ENCODE data around the gene SMIM38.

The SMIM38 gene

DNA sequence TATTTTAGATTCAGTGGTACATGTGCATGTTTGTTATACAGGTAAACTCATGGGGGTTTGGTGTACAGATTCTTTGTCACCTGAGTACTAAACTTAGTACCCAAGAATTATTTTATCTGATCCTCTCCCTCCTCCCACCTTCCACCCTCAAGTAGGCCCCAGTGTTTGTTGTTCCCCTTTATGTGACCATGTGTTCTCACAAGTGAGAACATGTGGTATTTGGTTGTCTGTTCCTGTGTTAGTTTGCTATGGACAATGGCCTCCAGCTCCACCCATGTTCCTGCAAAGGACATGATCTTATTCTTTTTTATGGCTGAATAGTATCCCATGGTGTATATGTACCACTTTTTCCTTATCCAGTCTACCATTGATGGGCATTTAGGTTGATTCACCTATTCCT, 6.8 kb downstream of the SMIM38 start:
- DNase-seq = no peak

DNA sequence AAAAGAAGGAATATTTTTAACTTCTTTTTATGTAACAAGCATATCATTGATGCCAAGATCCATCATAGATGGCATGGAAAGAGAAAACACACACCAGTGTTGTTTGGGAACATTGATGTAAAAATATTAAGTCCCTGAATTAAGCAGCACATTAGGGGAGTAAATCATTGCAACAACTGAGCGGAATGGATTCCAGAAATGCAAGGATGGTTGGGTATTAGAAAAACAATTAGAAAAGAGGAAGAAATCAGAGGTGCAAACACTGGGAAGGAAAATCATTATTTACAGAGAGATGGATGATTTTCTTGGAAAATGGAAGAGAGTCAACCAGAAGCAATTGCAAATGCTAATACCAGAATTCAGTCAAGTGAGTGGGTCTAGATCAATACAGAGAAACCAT, 8.1 kb downstream of the SMIM38 start:
- no peak for DNase-seq

DNA sequence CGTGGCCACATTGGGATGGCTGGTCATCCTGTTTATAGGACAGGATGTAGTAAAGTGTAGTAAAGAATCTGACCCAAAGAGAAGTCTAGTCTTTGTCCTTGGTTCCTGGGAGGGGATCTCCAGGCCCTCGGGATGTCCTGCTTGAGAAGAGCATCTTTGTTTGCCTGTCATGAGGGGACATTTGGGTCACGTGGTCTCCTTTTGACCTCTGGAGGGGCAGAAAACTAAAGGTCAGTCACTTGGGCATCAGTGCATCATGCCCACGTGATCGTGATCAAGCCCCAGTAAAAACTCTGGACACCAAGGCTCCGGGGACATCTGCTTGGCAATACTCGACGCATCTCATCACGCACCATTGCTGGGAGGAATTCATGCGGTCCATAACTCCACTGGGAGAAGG, 9.1 kb downstream of the SMIM38 start:
- DNase-seq = no peak

DNA sequence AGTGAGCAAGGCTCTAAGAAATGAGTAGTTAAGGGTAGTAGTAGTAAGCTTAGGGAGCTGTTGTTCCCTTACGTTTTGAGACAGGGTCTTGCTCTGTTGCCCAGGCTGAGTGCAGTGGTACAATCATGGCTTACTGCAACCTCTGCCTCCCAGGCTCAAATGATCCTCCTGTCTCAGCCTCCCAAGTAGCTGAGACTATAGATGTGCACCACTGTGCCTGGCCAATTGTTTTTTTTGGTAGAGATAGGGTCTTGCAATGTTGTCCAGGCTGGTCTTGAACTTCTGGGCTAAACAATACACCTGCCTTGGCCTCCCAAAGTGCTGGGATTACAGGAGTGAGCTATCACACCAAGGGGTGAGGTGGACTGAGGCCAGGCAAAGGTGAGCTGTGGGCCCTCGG, 10.0 kb downstream of the SMIM38 start:
- no peak for DNase-seq

DNA sequence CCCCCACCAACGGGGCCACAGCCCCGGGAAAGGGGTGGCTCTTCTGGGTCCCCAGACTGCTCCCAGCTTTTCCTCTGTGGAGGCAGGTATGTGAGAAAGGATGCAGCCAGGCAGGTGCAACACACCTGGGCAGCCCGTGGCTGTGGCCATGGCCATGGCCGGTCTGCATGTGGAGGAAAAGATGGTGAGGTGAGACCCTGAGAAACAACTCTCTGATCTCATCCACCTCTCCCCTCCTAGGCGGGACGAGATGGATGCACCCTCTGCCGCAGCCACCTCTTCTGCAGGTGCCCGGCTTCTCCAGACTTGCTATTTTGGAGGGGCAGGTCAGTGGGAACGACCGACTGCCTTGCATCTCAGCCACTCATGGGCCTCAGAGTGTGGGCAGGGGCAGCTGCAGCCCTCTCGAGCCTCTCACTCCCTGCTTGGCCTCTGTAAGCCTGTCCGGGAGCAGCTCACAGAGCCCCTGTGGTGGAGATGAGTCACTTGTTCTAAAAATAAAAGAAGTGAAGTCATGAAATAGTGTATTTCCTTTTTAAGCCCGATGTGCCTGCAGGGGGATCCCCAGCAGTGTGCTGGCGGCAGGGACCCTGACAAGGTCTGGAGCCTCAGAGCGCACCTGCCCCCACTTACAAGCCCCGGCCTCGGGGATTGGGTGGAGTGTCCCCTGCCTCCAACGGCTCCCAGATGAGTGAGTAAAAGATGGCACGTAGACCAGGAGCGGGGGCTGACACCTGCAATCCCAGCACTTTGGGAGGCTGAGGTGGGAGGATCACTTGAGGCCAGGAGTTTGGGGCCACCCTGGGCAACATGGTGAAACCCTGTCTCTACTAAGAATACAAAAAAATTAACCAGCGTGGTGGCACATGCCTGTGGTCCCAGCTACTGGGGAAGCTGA, 10.7 kb downstream of the SMIM38 start:
- peak; percentile 72 for DNase-seq

DNA sequence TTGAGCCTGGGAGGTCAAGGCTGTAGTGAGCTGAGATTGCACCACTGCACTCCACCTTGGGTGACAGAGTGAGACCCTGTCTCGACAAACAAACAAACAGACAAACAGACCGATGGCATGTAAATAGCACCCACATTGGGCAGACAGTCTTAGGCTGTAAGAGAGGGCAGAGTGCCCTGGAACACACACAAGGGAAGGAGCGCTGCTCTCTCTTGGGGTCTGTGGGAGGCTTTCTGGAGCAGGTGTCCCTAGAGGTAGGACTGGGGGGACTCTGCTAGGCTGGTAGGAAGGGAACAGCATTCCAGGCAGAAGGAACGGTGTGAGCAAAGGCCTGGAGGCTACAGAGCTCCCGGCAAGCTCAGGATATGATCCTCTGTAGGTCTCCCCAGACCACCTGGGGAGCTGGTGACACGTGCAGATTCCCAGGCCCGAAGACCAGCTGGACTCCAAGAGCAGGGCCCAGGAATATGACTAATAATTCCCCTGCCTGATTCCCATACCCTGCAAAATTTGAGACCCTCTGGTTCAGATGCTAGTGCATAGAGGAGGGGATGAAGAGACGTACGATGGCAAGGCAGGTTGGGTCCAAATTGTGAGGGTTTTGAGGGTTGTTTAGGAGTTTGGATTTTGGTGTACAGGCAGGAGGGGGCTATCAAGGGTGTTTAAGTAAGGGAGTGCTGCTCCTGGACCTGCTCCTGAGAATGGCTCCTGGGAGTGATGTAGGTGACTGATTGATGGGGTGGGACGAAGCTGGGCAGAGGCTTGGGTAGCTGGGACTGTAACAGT, 11.6 kb downstream of the SMIM38 start:
- no peak for DNase-seq

DNA sequence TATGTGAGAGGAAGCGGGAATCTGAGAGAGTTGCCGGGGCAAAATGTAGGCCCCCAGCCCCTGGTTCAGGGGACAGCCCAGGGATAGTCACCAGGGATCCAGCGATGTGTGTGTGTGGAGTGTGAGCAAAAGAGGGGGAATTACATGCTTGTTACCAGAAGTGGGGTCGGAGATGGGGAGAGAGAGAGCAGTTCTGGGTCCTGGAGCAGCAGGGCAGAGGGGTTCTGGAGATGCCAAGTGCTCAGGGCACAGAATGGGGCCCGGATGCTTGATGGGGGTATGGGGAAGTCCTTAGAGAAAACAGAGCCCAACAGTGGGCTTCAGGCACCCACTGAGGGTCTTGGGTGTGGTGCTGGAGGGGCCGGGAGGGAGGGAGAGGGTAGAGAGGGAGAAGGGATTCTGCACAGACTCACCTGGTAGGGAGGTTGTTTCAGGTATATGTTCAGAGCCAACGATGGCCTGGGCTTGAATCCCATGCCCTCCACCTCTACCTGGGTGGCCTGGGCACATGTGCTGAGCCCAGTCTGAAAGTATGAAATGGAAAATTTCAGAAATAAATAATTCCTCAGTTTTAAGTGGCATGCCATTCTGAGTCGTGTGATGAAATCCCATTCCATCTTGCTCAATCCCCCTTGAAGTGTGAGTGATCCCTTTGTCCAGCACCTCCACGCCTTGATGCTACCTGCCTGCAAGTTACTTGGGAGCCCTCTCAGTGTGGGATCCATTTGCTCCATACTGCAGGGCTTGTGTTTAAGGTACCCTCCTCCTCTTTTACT, 12.4 kb downstream of the SMIM38 start:
- DNase-seq = no peak

DNA sequence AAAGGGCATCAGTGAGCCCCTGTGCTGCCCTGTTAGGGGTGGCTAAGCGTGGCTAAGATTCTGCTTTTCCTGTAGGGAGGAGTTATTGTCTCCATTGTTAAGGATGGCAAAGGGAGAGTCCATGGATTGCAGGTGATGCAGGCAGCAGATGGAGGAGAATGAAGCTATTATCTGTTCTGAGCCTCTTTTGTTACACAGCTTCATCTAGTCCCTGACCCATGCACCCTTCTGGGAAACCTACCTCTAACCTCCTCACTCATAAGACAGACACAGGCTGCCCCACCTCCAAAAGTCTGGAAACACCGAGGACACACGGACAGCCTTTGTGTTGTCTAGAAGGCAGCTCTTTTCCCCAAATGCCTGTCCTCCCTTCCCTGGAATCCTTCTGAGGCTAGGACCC, 13.7 kb downstream of the SMIM38 start:
- DNase-seq = no peak

DNA sequence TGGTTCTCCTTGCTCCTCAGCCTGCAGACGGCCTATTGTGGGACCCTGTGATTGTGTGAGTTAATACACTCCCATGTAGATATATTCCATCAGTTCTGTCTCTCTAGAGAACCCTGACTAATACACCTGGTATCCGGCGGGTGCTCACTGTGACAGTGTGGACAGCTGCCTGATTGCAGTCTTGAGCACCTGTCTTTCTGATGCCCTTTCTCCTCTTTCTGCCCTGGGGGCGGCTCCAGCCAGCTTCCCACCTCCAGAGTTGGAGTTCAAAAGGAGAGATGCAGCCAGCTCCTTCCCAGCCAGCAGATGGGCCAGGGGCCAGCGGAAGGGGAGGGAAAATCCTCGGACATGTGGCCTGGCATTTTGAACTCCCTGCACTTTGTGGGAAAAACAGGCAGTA, 15.0 kb downstream of the SMIM38 start:
- no peak for DNase-seq

DNA sequence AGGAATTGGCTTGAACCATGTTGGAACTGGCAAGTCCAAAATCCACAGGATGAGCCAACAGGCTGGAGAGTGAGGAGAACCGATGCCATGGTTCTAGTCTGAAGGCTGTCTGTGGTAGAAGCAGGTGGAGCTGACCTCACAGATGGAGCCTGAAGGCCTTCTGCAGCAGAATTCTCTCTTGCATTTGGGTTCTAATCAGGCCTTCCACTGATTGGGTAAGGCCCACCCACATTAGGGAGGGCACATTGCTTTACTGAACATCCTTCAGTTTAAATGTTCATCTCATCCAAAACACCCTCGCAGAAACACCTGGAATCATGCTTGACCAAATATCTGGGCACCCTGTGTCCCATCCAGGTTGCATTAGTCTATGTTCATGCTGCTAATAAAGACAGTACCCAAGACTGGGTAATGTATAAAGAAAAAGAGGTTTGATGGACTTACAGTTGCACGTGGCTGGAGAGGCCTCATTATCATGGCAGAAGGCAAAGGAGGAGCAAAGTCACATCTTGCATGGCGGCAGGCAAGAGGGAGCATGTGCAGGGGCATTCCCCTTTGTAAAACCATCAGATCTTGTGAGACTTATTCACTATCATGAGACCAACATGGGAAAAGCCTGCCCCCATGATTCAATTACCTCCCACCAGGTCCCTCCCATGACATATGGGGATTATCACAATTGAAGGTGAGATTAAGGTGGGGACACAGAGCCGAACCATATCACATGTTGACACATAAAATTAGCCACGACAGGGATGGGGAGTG, 15.9 kb downstream of the SMIM38 start:
- DNase-seq = no peak

DNA sequence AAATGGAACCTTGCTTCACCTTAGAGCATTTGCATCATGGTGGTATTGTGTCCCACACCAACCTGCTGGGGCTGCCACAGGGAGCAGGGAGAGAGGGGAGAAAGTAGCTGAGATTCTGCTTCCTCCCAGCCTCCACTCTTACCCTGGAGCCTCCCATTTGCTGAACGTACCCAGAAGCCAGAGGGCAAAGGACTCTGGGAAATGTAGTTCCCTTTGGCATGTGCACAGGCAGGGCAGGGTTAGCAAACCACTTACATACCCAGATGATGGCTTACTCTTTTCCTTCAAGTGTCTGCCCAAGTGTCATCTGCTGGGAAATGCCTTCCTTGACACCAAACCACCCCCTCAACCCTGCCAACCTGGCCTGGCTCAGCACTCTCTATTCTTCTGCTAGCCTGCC, 16.9 kb downstream of the SMIM38 start:
- peak; percentile 32 for DNase-seq

DNA sequence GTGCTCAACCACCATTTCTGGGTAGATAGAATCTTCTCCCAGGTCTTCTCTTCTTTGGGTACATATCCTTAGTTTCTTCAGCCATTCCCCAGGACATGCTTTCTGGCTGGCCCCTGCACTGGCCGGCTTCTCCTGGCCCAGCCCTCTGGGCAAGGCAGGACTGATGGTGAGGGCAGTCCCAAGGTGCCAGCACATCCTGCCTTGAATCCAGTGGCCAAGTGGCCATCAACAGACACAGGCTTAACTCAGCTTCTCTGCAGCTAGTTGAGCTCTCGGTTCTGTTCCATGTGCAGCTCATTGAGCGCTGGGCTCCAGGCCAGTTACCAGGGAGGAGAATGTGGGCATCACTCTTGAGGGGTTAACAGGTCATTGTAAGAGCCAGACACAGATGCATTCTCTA, 17.6 kb downstream of the SMIM38 start:
- DNase-seq = no peak

DNA sequence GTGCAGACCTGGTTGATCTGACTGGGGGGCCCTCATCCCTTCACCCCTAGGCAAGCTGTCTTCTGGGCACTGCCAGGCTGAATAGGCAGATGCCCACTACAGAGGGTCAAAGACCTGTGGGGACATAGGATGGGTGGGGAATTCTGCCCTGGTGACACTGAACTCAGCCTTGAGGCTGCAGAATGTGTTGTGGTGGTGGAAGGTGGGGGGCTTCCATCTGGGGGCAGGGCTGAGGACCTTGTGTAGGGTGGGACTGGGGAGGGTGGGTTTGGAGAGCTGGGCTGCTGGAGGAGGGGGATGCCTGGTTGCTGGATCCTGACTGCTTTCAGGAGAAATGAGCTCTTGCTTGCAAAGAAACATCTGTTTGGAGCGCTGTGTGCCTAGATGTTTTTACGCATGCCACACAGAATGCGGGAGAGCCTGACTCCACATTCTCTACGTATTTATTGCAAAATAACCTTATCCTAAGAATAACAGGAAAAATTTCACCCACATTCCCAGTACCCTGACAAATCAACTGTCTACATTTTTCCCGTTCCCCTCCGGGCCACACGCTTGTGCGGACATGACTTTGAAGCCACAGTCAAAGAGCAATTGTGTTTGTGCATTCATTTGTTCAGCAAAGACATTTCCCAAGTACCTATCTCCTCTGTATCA, 18.3 kb downstream of the SMIM38 start:
- no peak for DNase-seq

DNA sequence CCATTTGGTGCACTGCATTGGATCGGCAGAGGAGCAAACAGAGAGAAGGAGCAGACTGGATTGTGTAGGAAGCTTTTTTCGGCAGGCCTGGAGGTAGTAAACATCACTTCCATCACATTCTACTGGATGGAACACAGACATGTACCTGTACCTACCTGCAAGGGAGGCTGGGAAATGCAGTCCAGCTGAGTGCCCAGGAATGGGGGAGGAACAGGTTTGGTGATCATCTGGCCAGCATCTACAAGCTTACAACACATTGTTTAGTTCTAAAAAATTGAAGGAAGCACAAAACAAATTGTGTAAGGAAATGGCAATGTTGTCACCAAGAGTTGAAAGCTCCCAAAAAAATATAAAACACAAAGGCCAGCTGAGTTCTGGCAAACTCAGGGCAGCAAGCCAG, 19.1 kb downstream of the SMIM38 start:
- DNase-seq = no peak

DNA sequence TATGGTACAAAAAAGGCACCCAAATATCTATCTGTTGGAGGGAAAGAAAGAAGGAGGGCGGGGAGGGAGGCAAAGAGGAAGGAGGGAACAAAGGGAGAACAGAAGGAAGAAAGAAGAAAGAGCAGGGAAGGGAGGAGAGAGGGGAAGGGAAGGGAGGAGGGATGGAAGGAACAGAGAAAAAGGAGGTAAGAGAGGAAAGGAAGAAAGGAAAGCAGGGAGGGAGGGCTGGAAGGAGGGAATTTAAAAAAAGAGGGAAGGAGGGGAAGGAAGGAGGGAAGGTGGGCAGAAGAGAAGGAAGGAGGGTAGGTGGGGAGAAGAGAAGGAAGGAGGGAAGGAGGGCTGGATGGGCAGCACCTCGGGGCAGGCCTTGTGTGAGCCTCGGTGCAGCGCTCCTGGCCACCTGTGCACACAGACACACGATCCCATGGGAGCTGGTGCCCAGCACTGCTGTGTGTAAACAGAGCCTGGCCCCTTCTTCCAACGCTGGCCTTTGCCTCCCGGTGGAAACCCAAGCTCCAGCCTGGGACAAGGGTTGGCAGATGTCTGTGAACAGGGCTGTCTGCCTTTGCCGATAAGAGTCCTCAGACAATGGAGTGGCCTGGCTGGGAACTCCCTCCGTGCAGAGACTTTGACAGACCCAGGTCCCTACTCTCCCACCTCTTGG, 23.2 kb downstream of the SMIM38 start:
- no peak for DNase-seq

DNA sequence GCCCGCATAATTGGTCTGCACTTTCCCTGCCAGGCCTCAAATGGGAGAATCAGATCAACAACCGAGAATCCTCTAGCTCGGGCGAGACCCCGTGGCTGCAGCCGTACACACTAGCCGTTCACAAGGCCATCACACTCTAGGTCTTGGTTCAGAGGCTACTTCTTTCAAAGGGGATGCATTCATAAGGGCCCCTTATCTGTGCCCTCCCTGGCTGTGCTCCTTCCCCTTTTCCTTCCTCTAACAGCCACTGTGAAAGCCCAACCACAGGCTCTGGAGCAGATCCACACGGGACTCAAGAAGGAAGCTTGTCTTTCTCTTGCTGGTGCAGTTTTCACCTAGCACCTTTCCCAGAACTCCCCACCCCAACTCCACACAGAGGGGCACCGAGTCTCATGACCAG, 24.5 kb downstream of the SMIM38 start:
- DNase-seq = peak; percentile 67

DNA sequence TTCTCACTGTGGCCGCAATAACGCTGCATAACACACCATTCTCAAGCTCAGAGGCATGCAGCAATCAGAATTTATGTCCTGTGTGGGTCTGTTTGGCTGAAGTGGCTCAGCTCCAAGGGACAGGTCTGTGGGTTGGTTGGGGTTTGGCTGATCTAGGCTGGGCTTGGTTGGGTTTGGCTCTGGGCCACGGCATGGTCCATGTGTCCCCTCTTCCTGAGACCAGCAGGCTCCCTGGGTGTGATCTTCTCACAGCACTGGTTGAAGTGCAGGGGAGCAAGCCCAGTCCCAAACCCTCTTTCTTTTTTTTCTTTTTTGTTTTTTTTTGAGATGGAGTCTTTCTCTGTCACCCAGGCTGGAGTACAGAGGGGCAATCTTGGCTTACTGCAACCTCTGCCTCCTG, 25.0 kb downstream of the SMIM38 start:
- peak; percentile 27 for DNase-seq

DNA sequence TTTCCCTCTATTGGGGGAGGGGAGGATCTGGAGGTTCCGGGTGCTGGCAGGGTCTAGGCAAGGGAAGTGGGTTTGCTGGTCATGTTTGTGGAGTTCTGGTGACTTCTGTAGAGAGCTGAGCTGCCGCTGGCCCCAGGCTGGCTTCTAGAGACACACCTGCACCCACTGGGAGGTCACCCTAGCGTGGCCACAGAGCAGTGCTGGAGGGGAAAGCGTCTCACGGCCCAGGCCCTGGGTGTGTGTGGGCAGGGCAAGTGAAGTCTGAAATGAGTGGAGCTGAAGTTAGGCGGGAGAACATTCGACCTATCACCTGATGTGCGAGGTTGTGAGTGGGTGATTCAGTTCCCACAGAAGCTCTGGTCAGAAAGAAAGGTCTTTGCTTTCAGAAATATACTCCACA, 27.9 kb downstream of the SMIM38 start:
- DNase-seq = no peak

DNA sequence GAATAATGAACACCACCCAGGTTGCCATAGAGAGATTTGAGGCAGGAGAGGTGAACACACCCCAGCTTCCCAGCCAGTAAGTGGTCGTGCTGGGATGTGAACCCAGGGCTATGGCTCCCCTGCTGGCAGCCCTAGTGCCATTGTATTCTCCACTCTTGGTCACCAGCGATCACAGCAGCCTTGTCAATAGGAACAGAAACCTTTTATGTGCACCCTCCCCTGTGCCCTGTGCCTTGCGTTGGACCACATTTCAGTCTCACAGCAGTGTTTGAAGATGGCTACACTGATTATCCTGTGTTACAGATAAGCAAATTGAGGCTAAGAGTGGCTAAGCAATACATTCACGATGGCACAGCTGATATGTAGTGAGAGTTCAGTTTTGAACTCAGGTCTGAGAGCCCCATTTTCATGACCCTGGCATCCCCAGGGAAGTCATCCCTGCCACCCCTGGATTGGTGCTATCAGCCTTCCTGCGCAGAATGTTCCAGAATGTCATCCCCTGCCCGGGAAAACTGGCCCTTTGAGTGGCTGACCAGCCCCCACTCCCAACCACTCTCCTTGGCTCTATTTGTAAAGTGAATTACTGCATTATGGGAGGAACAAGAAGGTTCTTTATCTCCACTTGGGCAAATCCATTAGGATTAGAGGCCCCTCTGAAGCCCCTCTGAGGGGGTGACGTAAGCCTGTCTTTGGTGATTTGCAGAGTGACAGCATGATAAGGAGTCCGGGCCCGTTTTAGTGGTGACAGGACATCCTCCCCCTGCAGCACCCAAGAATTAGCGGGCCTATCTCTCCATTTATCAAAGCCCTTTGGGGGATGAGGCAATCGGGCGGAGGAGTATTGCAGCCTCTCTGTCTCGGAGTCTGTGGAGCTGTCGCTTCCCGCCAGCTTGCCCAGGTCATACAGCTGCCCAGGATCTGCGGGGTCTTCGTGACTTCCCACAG, 30.9 kb downstream of the SMIM38 start:
- DNase-seq = peak; percentile 31

DNA sequence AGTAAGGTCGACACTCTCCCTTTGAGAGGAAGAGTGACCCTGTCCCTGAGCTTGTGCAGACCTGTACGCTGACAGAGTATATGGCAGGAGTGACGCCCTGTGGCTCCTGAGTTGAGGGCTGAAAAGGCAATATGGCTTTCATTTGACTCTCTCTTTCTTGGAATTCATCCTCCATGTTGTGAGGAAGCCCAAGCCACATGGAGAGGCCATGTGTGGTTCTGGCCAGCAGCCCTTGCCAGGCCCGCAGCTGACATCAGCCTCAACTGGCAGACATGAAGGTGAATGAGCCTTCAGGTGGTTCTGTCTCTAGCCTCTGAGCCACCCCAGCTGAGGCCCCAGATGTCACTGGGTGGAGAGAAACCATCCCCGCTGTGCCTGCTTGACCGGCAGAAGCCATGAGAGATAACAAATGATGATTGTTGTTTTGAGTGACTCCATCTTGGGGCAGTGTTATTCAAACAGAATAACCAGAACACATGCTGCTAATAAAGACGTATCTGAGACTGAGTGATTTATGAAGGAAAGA, 31.9 kb downstream of the SMIM38 start:
- no peak for DNase-seq
